WI38 (cell line): ENCODE measurements around the gene WDHD1.

ENCODE experiments used
- H3K4me3 ChIP-seq: 2 replicates; pipeline ENCODE4 v1.5.1; 2011; ENCODE audit warnings: low read depth, mild to moderate bottlenecking, control low read depth, low read length
- CTCF ChIP-seq: IDR thresholded peaks from 2 replicates; pipeline ENCODE4 v1.5.1; 2012; ENCODE audit warnings: low read depth, mild to moderate bottlenecking, control low read depth, low read length

WDHD1 gene

GRCh38 chr14:54893151-54893760, 133.6 kb downstream of the WDHD1 start:
- no peak overlapping the region for H3K4me3 ChIP-seq
- peak; percentile 68 for TF ChIP-seq CTCF

GRCh38 chr14:54891471-54892245, 135.2 kb downstream of the WDHD1 start:
- no peak for TF ChIP-seq CTCF

GRCh38 chr14:54890788-54891187, 136.1 kb downstream of the WDHD1 start:
- no peak for TF ChIP-seq CTCF
- H3K4me3 ChIP-seq = no peak overlapping the region

More at GRCh38 chr14:54891471-54892245, 135.2 kb downstream of the WDHD1 start:
- no peak overlapping the region for H3K4me3 ChIP-seq

DNA sequence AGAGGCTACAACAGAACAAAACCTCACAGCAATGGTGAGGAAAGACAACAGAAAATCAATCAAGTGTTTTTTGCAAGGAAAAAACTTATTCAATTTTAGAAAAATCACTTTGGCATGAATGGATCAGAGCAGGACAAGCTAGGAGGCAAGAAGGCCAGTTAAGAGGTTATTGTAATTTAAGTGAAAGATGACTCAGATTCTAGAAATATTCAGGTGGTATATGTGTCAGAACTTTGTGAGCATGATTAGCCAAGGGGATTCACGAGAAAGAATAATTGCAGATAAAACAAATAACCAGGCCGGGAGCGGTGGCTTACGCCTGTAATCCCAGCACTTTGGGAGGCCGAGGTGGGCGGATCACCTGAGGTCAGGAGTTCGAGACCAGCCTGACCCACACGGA, 137.0 kb downstream of the WDHD1 start:
- no peak for TF ChIP-seq CTCF
- no peak overlapping the region for H3K4me3 ChIP-seq
